Smooth muscle cell (in vitro differentiated cells): Measurements from ENCODE around the gene FAM83G. TPM values are rescaled to one million over a fixed set of nuclear protein-coding genes. Genes with fewer than 3 reads are reported as not detected.

Experiments
- DNase-seq: peaks from one replicate; lab custom pipeline; 2025; ENCODE audit not compliant: unreplicated experiment; lab: John Stamatoyannopoulos, UW
- H2AFZ ChIP-seq: fragments of 200-600 bp; sonication (generic); 2 replicates; pipeline ENCODE4 v1.6.0; 2016; ENCODE audit warnings: antibody characterized with exemption, low read depth, mild to moderate bottlenecking
- H3F3A ChIP-seq: fragments of 200-600 bp; sonication (generic); 2 replicates; pipeline ENCODE4 v1.6.0; 2017; ENCODE audit warnings: antibody characterized with exemption, low read depth
- H3K27ac ChIP-seq: fragments of 200-600 bp; sonication (generic); 2 replicates; pipeline ENCODE4 v1.5.1; 2016; ENCODE audit warnings: low read depth, mild to moderate bottlenecking
- H3K27me3 ChIP-seq: fragments of 200-600 bp; sonication (generic); 2 replicates; pipeline ENCODE4 v1.6.1; 2016; ENCODE audit warnings: low read depth, mild to moderate bottlenecking
- H3K36me3 ChIP-seq: fragments of 200-600 bp; sonication (generic); 2 replicates; pipeline ENCODE4 v1.5.1; 2016; ENCODE audit warnings: low read depth
- H3K4me1 ChIP-seq: fragments of 200-600 bp; sonication (generic); 2 replicates; pipeline ENCODE4 v1.5.1; 2016; ENCODE audit warnings: low read depth
- H3K4me2 ChIP-seq: fragments of 200-600 bp; sonication (generic); 2 replicates; pipeline ENCODE4 v1.6.0; 2016; ENCODE audit warnings: mild to moderate bottlenecking
- H3K4me3 ChIP-seq: fragments of 200-600 bp; sonication (generic); 2 replicates; pipeline ENCODE4 v1.5.1; 2016; ENCODE audit warnings: mild to moderate bottlenecking
- H3K79me2 ChIP-seq: fragments of 200-600 bp; sonication (generic); 2 replicates; pipeline ENCODE4 v1.6.0; 2016; ENCODE audit warnings: low read depth, mild to moderate bottlenecking
- H3K9ac ChIP-seq: fragments of 200-600 bp; sonication (generic); 2 replicates; pipeline ENCODE4 v1.6.0; 2016; ENCODE audit warnings: low read depth
- H3K9me3 ChIP-seq: fragments of 200-600 bp; sonication (generic); replicated peaks from 2 replicates; pipeline ENCODE4 v1.5.1; 2016; ENCODE audit warnings: low read depth
- H4K20me1 ChIP-seq: fragments of 200-600 bp; sonication (generic); 2 replicates; pipeline ENCODE4 v1.6.0; 2016; ENCODE audit warnings: low read depth
- WGBS: methylation state at CpG from one replicate; pipeline ENCODE4 v1.1.7; 2016; ENCODE audit warnings: low lambda C conversion rate; 5-methylcytosine and 5-hydroxymethylcytosine counted together
- polyA plus RNA-seq: library from polyadenylated mRNA; unstranded; fragments of >200 nt; fragmentation: Nextera tagmentation; extraction: Ambion mirVana; gene quantifications from 2 replicates; pipeline ENCODE4 v1.2.1, GENCODE V29; 2016
- total RNA-seq: library from RNA; depleted of rRNA; stranded (reverse); fragments of >200 nt; gene quantifications from 2 replicates; pipeline ENCODE4 v1.2.3, GENCODE V29; 2014
- TF ChIP-seq, protein P1 (sequence below): fragments of 200-600 bp; sonication (generic); IDR thresholded peaks from 2 replicates; pipeline ENCODE4 v1.5.1; 2017; ENCODE audit warnings: borderline replicate concordance, mild to moderate bottlenecking, antibody characterized with exemption; ENCODE audit not compliant: insufficient read depth, poor library complexity, severe bottlenecking

The FAM83G gene
- total and polyA plus RNA-seq, 2 experiments from 2014 or later, result 8.2 to 14.2 TPM

- WGBS, result 98% methylated on average over 3 of the region's 3 CpGs
- no peak for DNase-seq
- no peaks in the 10 kb centered on the region for H3F3A ChIP-seq
- H3K9me3 ChIP-seq, result no peaks in the 10 kb centered on the region
- H3K27me3 ChIP-seq, result no peaks in the 10 kb centered on the region
- H3K36me3 ChIP-seq, result no peaks in the 10 kb centered on the region
- no peak overlapping the region for H3K27ac ChIP-seq
- TF ChIP-seq, protein P1, sequence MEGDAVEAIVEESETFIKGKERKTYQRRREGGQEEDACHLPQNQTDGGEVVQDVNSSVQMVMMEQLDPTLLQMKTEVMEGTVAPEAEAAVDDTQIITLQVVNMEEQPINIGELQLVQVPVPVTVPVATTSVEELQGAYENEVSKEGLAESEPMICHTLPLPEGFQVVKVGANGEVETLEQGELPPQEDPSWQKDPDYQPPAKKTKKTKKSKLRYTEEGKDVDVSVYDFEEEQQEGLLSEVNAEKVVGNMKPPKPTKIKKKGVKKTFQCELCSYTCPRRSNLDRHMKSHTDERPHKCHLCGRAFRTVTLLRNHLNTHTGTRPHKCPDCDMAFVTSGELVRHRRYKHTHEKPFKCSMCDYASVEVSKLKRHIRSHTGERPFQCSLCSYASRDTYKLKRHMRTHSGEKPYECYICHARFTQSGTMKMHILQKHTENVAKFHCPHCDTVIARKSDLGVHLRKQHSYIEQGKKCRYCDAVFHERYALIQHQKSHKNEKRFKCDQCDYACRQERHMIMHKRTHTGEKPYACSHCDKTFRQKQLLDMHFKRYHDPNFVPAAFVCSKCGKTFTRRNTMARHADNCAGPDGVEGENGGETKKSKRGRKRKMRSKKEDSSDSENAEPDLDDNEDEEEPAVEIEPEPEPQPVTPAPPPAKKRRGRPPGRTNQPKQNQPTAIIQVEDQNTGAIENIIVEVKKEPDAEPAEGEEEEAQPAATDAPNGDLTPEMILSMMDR, result no peak
- H2AFZ ChIP-seq, result no peak overlapping the region
- H3K4me1 ChIP-seq, result no peaks in the 10 kb centered on the region
- H3K79me2 ChIP-seq, result no peaks in the 10 kb centered on the region
- no peaks in the 10 kb centered on the region for H4K20me1 ChIP-seq
- H3K4me2 ChIP-seq, result no peak overlapping the region
- no peak overlapping the region for H3K9ac ChIP-seq
- no peak overlapping the region for H3K4me3 ChIP-seq
Measured at GRCh38 chr17:19020016-19020415, 15.5 kb upstream of the FAM83G start.

DNA sequence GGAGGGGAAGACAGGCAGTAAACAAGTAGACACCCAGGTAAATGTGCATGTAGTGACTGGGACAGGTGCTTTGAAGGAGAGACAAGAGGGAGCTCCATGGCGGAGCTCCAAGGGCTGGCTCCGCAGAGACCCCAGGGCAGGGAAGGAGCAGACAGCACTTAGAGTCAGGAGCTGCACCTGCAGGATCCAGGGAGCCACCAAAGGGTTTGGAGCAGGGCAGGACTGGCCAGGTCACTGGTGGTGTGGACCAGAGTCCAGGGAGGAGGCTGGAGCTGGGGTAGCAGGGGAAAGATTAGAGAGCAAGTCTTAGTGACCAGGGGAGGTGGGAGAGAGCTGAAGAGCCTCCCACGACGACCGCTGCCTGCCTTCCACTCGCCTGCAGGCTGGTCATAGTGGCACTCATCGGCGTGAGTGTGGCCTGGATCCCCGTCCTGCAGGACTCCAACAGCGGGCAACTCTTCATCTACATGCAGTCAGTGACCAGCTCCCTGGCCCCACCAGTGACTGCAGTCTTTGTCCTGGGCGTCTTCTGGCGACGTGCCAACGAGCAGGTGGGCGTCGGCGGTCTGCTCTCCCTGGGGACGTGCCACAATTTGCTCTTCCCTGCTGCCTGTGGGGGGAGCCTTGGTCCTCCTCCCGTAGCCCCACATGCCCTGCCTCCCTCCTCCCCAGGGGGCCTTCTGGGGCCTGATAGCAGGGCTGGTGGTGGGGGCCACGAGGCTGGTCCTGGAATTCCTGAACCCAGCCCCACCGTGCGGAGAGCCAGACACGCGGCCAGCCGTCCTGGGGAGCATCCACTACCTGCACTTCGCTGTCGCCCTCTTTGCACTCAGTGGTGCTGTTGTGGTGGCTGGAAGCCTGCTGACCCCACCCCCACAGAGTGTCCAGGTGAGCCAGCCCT is 14.7 kb upstream of the FAM83G start:
- no peak for DNase-seq
- H3K27me3 ChIP-seq, result no peaks in the 10 kb centered on the region
- no peaks in the 10 kb centered on the region for H4K20me1 ChIP-seq
- H3K27ac ChIP-seq, result no peak overlapping the region
- H3K4me2 ChIP-seq, result no peak overlapping the region
- H3K36me3 ChIP-seq, result no peaks in the 10 kb centered on the region
- H2AFZ ChIP-seq, result no peak overlapping the region
- TF ChIP-seq, protein P1, result no peak
- no peaks in the 10 kb centered on the region for H3K4me1 ChIP-seq
- no peaks in the 10 kb centered on the region for H3F3A ChIP-seq
- no peak overlapping the region for H3K4me3 ChIP-seq
- 83% methylated on average over 24 of the region's 27 CpGs for WGBS
- H3K9ac ChIP-seq, result no peak overlapping the region
- H3K79me2 ChIP-seq, result no peaks in the 10 kb centered on the region
- H3K9me3 ChIP-seq, result no peaks in the 10 kb centered on the region

DNA sequence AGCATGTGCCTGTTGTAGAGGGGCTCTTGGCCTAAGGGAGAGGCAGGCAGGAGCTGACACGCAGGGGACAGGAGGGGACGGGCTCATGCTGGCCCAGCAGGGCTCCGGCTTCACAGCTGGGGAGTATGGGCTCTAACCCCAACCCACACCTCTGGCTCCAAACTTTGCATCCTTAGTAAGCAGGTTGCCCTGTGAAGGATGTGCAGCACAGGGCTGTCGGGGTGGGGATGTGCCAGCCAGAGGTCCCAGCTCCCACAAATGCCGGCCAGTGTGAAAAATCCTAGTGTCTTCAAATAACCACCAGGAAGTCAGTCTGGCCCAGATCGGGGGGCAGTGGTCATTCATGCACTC is 14.0 kb upstream of the FAM83G start:
- no peaks in the 10 kb centered on the region for H3K27me3 ChIP-seq
- no peak overlapping the region for H3K4me2 ChIP-seq
- H2AFZ ChIP-seq, result no peak overlapping the region
- H3K9me3 ChIP-seq, result no peaks in the 10 kb centered on the region
- no peaks in the 10 kb centered on the region for H3K4me1 ChIP-seq
- no peaks in the 10 kb centered on the region for H4K20me1 ChIP-seq
- no peaks in the 10 kb centered on the region for H3K36me3 ChIP-seq
- H3K79me2 ChIP-seq, result no peaks in the 10 kb centered on the region
- no peak overlapping the region for H3K4me3 ChIP-seq
- no peak for DNase-seq
- H3K27ac ChIP-seq, result no peak overlapping the region
- no peaks in the 10 kb centered on the region for H3F3A ChIP-seq
- WGBS, result 86% methylated on average over 6 of the region's 6 CpGs
- H3K9ac ChIP-seq, result no peak overlapping the region
- TF ChIP-seq, protein P1, result no peak
